Tibial artery (tissue), 4 donors: ENCODE measurements around the gene CD300H.

Experiments
- DNase-seq, 2 donors: peaks; one replicate each; pipeline ENCODE4 v3.0.0-alpha.2; 2019
- H3K27ac ChIP-seq, 2 donors: fragments of 200-600 bp; sonication (generic) in 1 of 2; 1 replicate in 1 of 2; 2 replicates in 1 of 2; pipeline ENCODE4 v1.5.1; 2018 to 2019; ENCODE audit warnings: mild to moderate bottlenecking in 1 of 2
- H3K27me3 ChIP-seq, 2 donors: fragments of 200-600 bp; sonication (generic) in 1 of 2; one replicate each; pipeline versions ENCODE4 v1.5.1 to v1.6.0; 2016 to 2019
- H3K36me3 ChIP-seq, 3 donors: fragments of 200-600 bp; sonication (generic) in 2 of 3; one replicate each; pipeline ENCODE4 v1.5.1; 2016 to 2019; ENCODE audit warnings: mild to moderate bottlenecking in 2 of 3
- H3K4me1 ChIP-seq, 4 donors: fragments of 200-600 bp; sonication (generic) in 2 of 4; 1 replicate in 3 of 4; 2 replicates in 1 of 4; pipeline ENCODE4 v1.5.1; 2016 to 2019
- H3K4me3 ChIP-seq, 2 donors: fragments of 200-600 bp; sonication (generic) in 1 of 2; 1 replicate in 1 of 2; 2 replicates in 1 of 2; pipeline ENCODE4 v1.5.1; 2018 to 2019; ENCODE audit warnings: mild to moderate bottlenecking in 2 of 2
- H3K9me3 ChIP-seq, 3 donors: fragments of 200-600 bp; sonication (generic) in 1 of 3; one replicate each; pipeline ENCODE4 v1.5.1; 2016 to 2019
- CTCF ChIP-seq, 2 experiments: fragments of 200-600 bp in 1 of 2; fragments of 450-650 bp in 1 of 2; IDR thresholded peaks; one replicate each; pipeline ENCODE4 v1.5.1; 2017 to 2019; ENCODE audit warnings: antibody characterized with exemption in 2 of 2, mild to moderate bottlenecking in 1 of 2, moderate library complexity in 1 of 2
- intact Hi-C: fragments of 100-400 bp; cut with DNase I; formaldehyde crosslinking; loops from one replicate; pipeline ENCODE4 v1.15.0; 2023; ENCODE audit warnings: low total_unique reads

CD300H gene

GRCh38 chr17:74567397-74567796, at the start of gene CD300H:
Gene CD300H (minus strand): TSS chr17:74567509.
- DNase-seq: no peak
- Histone ChIP-seq H3K36me3 (no peaks in the 10 kb centered on the region), H3K9me3 (no peaks in the 10 kb centered on the region), H3K27me3 (peaks cover 0 to 29% of the 10 kb centered on the region in 2 donors), H3K4me3 (no peak within 1 kb of the TSS), H3K27ac (no peak within 1 kb of the TSS), H3K4me1 (no peaks in the 10 kb centered on the region)
- intact Hi-C loops: no loop called here
- TF ChIP-seq CTCF (IDR thresholded peaks at IDR 0.05): no peak

- no peak overlapping the region for H3K4me3 ChIP-seq
- H3K9me3 ChIP-seq: no peaks in the 10 kb centered on the region
- H3K4me1 ChIP-seq: no peaks in the 10 kb centered on the region
- TF ChIP-seq CTCF (IDR thresholded peaks at IDR 0.05): no peak
- intact Hi-C loops: no loop called here
- peaks cover 0 to 26% of the 10 kb centered on the region in 2 donors for H3K27me3 ChIP-seq
- H3K36me3 ChIP-seq: no peaks in the 10 kb centered on the region
- H3K27ac ChIP-seq: no peak overlapping the region
- no peak for DNase-seq
These were observed 49.4 kb upstream of the CD300H start for GRCh38 chr17:74616696-74617095.

- Histone ChIP-seq H3K4me1 (no peaks in the 10 kb centered on the region), H3K9me3 (no peaks in the 10 kb centered on the region), H3K36me3 (no peaks in the 10 kb centered on the region), H3K27me3 (peaks cover 0 to 25% of the 10 kb centered on the region in 2 donors), H3K27ac (no peak overlapping the region), H3K4me3 (no peak overlapping the region)
- intact Hi-C loops: no loop called here
- DNase-seq: no peak
- no peak for TF ChIP-seq CTCF (IDR thresholded peaks at IDR 0.05)
These were observed 44.7 kb upstream of the CD300H start for GRCh38 chr17:74612046-74612445.

- intact Hi-C loops: no loop called here
- no peak overlapping the region for H3K4me3 ChIP-seq
- no peak for DNase-seq
- H3K36me3 ChIP-seq: no peaks in the 10 kb centered on the region
- H3K9me3 ChIP-seq: no peaks in the 10 kb centered on the region
- H3K27me3 ChIP-seq: peaks cover 0 to 22% of the 10 kb centered on the region in 2 donors
- H3K27ac ChIP-seq: no peak overlapping the region
- peaks cover 0 to 8% (median 3%) of the 10 kb centered on the region in 4 donors for H3K4me1 ChIP-seq
- TF ChIP-seq CTCF (IDR thresholded peaks at IDR 0.05): no peak
These were observed 42.8 kb upstream of the CD300H start for GRCh38 chr17:74610108-74610507.

- H3K4me1 ChIP-seq: peaks cover 0 to 12% (median 6%) of the 10 kb centered on the region in 4 donors
- intact Hi-C loops: no loop called here
- no peaks in the 10 kb centered on the region for H3K9me3 ChIP-seq
- peaks cover 0 to 9% of the 10 kb centered on the region in 2 donors for H3K27me3 ChIP-seq
- H3K36me3 ChIP-seq: no peaks in the 10 kb centered on the region
- no peak overlapping the region for H3K27ac ChIP-seq
- no peak overlapping the region for H3K4me3 ChIP-seq
- no peak for DNase-seq
- no peak for TF ChIP-seq CTCF (IDR thresholded peaks at IDR 0.05)
These were observed 41.2 kb upstream of the CD300H start for GRCh38 chr17:74608511-74608910.

- no peak for TF ChIP-seq CTCF (IDR thresholded peaks at IDR 0.05)
- H3K9me3 ChIP-seq: no peaks in the 10 kb centered on the region
- H3K27me3 ChIP-seq: no peaks in the 10 kb centered on the region
- intact Hi-C loops: no loop called here
- DNase-seq: no peak
- H3K4me3 ChIP-seq: no peak overlapping the region
- H3K27ac ChIP-seq: no peak overlapping the region
- no peaks in the 10 kb centered on the region for H3K36me3 ChIP-seq
- peaks cover 0 to 12% (median 6%) of the 10 kb centered on the region in 4 donors for H3K4me1 ChIP-seq
These were observed 39.9 kb upstream of the CD300H start for GRCh38 chr17:74607221-74607620.
